MM.1S (cell line): ENCODE measurements around the gene CHAC2.

ENCODE experiments used
- EZH2 ChIP-seq: fragments of 300-600 bp; sonication (generic); optimal IDR thresholded peaks from 2 replicates; pipeline ENCODE3; 2017; ENCODE audit warnings: low read depth, mild to moderate bottlenecking, antibody characterized with exemption, low read length, mixed read lengths
- TF ChIP-seq, protein P1 (sequence below): fragments of 300-600 bp; sonication (generic); IDR thresholded peaks from 2 replicates; pipeline ENCODE4 v1.5.1; 2016; ENCODE audit warnings: antibody characterized with exemption, low read length, mixed read lengths

DNA sequence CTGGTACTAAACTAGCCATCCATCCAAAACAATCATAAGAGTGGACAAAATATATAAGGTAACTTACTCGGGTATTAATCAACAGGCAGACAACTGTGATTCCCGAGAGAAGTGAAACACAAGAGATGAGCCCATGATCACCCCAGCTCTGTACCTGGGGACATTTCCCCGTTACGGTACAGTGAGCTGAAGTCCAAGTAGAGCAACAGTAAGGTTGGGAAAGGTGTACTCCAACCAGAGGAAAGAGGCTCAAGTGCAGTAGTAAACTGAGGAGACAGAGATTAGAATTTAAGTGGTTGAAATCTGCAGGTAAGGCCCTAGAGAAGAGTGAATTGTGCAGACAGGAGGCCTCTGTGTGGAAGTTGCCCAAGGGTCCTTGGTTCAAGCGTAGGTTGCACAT is 30.5 kb upstream of the CHAC2 start:
- TF ChIP-seq, protein P1, sequence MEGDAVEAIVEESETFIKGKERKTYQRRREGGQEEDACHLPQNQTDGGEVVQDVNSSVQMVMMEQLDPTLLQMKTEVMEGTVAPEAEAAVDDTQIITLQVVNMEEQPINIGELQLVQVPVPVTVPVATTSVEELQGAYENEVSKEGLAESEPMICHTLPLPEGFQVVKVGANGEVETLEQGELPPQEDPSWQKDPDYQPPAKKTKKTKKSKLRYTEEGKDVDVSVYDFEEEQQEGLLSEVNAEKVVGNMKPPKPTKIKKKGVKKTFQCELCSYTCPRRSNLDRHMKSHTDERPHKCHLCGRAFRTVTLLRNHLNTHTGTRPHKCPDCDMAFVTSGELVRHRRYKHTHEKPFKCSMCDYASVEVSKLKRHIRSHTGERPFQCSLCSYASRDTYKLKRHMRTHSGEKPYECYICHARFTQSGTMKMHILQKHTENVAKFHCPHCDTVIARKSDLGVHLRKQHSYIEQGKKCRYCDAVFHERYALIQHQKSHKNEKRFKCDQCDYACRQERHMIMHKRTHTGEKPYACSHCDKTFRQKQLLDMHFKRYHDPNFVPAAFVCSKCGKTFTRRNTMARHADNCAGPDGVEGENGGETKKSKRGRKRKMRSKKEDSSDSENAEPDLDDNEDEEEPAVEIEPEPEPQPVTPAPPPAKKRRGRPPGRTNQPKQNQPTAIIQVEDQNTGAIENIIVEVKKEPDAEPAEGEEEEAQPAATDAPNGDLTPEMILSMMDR, result no peak
- TF ChIP-seq EZH2, result no peak
